ENCODE data around the gene WWOX.

Gene WWOX

DNA sequence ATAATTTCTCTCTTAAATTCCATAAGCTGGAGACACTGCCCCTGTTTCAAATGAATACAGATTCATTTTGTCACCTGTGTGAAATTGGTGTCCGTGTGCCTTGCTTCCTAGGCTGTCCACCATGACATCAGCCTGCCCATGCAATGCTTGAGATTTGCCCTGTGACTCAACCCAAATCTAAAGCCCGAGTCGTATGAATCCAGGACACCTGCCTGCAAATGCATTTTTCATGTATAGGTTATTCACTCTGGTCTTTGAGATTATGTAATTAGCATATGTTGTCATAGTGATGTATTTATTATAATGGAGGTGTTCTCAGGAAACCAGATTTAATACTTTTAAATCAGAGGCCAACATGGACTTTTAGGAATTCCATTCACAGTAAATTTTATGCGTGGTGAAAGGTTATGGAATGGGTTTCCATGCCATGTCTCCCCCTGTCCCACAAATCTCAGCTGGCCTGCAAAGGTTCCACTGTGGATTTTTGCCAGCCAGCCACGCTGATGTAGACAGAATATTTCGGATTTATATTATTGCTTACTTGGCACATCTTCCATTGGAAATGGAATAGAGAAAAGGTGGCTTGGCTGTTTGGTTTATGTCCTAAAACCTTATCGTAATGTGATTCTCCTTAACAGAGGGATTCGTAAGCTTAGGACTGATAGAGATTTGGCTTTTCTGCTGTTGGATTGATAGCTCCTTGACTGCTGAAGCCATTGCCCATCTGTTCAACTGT lies 551.1 kb downstream of the WWOX start:
- no peak for DNase-seq (ENCODE audit: low read depth in 3 of 3)

DNA sequence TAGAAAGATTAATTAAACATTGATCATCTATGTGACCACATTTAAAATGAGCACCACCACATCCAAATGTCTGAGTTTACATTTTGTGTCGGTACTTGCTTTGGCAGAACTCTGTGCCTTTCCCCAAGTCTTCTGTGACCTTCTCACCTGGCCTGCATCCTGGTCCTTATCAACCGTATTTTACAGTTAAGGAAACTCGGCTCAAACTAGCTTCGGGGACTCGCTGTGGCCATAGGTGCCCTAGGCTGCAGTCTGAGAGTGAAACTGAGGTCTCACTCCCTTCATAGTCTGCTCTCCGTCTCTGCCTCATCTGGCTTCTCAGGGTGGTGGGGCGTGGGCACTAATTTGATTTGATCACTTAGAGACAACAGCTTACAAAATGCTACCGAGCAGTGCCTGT lies 555.5 kb downstream of the WWOX start:
- DNase-seq (ENCODE audit: low read depth in 3 of 3), result no peak

DNA sequence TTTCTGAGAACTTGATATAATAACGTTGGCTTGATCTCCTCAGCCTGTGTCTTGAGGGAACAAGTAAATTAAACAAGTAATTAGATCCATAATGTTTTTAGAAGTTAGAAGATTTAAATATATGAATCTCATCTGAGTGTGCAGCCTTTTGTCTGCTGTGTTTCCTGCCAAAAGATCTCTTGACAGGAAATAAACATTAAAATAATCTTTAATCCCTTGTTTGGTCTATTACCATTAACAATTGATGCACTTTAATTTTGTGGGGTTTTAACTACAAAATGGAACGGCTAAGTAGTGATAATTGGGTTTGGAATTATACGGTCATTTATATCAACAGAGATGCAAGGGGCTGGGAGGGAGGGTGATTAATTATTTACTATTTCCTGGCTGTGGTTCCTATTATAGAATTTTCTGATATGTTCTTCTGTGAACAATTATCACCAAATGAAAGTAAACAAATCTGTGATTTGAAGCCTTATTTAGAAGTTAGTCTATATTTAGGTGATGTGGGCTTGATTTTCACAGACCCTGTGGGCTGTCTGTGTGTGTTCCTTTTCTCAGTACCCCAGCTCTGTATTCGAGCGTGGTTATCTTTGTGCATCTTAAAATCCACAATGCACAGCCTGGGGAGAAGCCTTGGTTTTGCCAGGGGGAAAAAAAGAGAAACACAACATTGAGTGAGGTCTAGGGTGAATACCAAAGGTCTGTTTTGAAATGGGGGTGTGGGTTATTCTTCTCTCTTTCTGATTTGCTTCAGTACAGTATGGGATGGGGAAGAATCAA lies 556.1 kb downstream of the WWOX start:
- no peak for DNase-seq (ENCODE audit: low read depth in 3 of 3)

DNA sequence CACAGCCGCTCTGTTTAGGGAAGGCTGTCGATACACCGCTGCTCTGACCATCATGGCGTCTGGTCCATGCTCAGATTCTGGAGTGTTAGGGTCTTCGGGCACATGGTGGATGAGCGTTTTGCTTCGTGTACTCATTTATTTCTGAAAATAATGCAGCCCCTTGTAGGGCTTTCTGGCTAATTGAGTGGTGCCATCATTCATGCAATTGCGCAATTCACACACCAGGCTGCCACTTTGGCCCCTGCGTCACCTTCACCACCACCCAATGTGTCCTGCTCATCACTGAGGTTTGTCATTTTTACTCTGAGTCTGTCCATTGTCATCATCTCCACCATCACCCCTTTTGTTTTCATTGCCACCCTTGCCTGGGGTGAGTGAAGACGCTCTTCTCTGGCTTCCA lies 557.4 kb downstream of the WWOX start:
- no peak for DNase-seq (ENCODE audit: low read depth in 3 of 3)

DNA sequence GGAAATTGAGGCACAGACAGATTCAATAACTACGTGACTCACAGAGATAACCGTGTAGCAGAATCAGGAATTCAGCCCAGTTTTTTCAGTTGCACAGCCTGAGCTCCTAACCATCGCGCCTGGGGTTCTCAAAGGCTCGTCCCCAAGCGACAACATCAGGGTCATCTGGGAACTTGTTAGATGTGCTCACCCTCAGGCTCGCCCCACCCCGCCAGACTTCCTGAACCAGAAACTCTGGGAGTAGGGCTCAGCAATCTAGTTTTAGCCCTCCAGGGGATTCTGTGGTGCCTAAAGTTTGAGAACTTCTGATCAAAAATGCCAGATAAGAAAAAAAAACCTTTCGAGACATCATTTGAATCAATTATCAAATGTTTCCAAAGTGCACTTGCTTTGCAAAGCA lies 559.8 kb downstream of the WWOX start:
- DNase-seq (ENCODE audit: low read depth in 3 of 3), result no peak

DNA sequence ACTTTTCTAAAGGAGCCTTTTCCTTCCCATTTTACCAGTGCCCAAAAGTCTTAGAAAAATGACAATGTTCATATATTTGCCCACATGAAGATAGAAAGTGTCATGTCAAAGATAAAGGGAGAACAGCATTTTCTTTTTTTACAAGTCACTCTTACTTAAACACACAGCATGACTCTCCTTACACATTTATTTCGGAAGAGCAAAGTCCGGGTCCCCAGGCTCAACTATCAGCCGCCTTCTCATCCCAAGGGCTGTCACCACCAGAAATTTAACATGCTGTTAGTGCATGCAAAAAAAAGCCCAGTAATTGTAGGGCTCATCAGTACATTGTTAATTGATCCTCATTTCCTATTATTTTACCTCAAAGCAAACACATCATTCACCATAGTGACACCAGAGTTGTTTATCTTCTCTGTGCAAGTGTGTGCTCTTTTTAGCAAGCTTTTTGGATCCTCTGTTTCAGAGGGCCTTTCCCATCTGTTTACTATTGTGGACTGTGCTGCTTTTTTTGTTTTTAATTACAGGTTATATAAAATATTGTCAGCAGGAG lies 560.3 kb downstream of the WWOX start:
- no peak for DNase-seq (ENCODE audit: low read depth in 3 of 3)

DNA sequence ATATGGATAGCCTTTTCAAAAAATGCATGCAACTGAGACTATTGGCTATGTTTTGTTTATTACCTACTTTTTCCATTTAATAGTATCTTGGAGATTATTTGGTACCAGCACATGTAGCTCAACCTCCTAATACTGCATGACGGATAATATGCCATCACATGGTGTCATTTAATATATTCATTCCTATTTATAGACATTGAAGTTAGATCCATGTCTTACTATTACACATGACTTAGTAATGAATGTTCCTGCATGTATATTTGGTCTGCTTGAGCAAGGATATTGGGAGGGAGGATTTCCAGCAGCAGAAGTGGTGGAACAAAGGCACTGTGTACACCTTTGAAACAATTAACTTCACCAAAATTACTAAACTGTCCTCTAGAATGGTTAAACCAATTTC lies 561.3 kb downstream of the WWOX start:
- DNase-seq (ENCODE audit: low read depth in 3 of 3), result no peak

DNA sequence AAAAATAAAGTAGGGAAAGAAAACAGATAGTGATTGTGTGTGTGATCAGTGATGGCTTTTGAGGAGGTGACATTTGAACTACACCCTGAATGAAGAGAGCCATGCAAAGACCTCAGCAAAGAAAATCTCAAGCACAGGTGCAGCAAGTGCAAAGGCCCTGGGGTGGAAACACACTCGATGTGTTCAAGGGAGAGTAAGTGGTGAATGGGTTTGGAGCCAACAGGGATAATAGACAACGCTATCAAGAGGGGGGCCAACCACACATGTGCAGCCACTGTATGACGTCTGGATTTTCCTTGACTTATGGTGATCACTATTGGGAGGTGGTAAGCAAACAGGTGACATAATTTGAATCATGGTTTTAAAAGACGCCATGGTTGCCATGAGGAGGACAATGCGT lies 564.2 kb downstream of the WWOX start:
- no peak for DNase-seq (ENCODE audit: low read depth in 3 of 3)

DNA sequence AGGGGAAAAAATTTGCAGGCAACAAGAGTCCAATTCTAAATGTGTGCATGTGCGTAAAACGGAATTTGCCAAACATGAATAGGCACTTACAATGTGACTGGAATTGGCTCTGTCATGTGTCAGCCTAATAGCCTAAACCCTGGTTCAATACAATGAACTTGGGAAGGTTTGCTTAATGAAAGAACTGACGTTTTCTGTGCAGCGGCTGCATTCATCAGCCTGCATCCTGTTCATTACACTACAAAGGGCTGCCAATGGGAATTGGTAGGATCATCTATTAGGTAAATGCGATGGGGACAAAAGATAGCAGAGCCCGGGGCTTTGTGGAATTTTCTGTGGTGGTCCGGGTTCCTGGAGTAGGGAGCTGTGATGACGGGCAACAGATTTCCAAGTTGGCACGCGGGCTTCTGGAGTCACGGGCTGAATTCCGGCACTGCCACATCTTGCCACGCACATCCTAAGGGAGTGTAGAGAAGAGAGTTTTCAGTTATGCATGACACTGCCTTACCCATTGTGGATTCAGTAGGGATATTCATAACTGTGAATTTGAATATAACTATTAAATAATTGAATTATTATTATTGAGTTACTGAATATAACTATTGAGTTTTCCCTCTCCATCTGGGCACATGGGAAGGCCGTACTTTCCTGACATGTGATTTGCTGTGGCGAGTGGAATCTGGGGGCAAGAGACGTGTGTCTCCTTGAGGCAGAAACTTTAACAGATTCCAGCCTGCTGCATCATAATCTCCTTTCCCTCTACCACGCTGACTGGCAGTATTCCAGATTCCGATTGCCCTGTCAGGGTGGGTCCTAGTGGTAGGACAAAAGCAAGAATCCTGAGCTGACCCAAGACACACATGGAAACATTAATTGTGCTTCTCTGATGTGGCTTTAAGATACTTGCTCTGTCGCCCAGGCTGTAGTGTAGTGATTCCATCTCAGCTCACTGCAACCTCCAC lies 565.6 kb downstream of the WWOX start:
- DNase-seq (ENCODE audit: low read depth in 3 of 3), result no peak

DNA sequence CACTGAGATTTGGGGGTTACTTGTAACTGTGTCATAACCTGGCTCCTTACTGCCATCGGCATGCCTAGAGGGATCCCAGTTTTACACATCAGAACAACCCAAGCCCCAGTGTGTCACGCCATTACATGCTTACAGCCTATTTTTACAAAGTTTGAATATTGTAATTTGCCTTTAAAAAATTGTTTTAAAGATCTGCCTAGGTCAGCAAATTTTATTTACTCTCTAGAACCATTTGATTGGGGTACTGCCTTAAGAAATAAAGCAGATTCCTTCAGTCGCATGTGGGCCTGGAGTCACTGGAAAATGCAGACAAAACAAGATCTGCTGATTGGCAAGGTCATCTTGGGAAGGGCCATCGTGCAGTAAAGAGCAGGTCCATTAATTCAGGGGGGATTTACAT lies 566.9 kb downstream of the WWOX start:
- DNase-seq (ENCODE audit: low read depth in 3 of 3), result no peak

DNA sequence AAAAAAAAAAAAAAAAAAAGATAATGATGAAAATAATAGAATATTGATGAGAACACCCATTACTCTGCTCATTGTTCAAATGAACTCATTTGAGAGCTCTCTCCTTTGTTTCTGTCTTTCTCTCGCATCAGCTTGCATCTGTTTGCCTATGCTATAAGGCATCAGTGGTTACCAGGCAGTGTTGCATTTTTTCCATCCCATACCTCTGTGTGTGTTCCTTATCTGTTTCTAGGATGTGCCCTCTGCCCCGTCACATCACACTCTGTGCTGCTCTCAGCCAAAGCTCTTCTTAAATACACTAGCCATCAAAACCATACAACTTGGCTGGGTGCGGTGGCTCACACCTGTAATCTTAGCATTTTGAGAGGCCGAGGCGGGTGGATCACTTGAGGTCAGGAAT lies 568.2 kb downstream of the WWOX start:
- no peak for DNase-seq (ENCODE audit: low read depth in 3 of 3)

DNA sequence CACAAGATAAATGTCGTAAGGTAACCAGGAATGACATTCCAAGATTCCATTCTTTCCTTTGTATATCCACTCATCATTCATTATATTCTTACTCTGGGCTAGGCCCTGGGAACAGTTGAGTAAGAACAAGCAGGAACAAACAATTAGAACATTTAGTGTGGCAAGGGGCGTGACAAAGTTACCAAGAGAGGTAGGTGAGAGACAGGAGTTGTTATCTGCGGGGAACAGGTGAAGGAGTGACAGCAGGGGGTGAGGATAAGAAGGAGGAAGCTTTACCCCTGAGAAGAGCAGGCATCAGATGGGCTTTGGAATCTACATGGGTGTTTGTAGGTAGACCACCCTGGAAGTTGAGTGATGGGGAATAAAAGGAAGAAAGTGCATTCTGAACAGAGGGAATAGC lies 568.9 kb downstream of the WWOX start:
- no peak for DNase-seq (ENCODE audit: low read depth in 3 of 3)

DNA sequence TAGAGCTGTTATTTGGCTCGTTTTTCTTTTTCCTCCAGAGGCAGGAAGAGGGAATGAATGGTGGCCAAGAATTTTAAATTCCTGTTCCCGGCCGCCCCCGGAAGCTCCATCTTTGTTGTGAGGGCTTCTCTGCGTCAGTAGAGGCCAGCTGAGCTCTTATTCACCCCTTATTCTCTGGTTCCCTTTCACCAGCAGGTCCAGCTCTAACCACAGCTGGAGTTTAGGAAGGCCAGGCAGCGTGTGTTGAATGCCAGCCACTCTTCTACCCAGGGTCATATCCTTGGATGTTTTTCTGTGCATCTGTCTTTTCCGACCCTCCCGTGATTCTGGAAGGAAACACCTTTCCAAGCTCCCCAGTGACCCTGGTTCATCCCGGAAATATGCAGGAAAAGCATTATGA lies 570.5 kb downstream of the WWOX start:
- DNase-seq (ENCODE audit: low read depth in 3 of 3), result no peak

DNA sequence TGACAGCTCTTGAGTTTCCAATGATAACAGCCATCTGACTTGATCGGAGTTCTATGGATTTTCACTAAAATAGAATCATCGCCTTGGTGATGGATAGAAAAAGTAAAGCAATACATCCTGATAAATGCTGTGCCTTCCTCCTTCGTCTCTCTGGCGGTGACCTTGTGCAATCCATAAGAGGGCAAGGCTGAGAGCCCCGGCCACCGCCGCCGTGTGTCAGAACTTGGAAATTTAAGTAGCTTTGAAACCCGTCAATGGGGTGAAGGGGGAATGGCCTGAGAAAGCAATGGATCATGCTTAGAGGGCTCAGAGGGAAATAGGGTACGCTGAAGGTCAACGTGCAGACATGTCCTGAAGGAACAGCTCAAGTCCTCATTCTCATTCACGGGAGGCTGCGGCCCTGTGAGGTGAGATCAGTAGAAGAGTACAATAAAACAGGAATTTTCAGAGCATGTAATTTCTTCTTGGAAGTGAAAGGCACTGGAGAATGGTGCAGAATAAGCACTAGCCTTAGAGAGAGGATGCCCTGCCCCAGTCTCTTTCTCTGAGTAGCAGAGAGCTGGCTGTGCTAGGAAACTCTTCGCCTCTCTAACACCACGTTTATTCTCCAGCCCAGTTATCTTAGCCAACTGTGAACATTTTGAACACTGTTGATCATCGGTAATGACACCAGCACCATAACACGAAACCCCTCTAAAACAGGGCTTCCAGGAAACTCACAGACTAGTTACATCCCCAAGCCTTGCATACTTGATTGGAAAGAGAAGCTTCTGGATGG lies 573.5 kb downstream of the WWOX start:
- no peak for DNase-seq (ENCODE audit: low read depth in 3 of 3)

DNA sequence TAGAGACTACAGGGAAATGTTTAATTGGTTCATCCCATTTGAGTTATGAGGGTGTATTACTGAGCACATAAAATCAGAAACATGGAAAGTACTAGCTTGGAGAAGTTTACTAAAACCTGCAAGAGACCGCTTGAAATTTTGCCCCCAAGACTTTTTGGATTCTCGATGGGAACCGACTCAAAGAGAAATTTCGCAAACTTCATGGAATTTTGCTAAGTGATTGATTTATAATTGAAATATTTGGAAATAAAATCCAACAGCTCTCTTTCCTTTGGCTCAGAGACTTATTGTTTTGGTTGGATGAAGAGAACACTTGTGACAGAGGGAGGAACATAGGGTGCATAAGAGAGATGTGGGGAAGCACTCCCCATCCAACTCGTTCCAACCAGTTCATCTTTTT lies 574.4 kb downstream of the WWOX start:
- DNase-seq (ENCODE audit: low read depth in 3 of 3), result no peak

DNA sequence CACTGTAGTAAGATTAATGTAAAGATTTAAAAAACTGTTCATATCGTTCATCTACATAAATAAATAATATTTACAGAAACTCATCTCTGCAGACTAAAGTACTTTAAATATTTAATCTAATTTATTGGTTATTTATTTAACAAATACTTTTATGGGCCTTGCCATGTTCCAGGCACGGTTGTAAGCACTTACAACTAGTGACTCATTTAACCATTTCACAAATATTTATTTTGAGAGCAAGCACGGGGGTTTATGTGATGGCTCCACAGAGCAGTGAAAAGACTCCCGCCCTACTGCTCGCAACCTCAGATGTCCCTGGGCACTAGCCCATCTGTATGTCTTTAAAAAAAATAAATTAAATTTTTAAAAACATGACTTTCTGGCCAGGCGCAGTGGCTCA lies 575.9 kb downstream of the WWOX start:
- no peak for DNase-seq (ENCODE audit: low read depth in 3 of 3)

DNA sequence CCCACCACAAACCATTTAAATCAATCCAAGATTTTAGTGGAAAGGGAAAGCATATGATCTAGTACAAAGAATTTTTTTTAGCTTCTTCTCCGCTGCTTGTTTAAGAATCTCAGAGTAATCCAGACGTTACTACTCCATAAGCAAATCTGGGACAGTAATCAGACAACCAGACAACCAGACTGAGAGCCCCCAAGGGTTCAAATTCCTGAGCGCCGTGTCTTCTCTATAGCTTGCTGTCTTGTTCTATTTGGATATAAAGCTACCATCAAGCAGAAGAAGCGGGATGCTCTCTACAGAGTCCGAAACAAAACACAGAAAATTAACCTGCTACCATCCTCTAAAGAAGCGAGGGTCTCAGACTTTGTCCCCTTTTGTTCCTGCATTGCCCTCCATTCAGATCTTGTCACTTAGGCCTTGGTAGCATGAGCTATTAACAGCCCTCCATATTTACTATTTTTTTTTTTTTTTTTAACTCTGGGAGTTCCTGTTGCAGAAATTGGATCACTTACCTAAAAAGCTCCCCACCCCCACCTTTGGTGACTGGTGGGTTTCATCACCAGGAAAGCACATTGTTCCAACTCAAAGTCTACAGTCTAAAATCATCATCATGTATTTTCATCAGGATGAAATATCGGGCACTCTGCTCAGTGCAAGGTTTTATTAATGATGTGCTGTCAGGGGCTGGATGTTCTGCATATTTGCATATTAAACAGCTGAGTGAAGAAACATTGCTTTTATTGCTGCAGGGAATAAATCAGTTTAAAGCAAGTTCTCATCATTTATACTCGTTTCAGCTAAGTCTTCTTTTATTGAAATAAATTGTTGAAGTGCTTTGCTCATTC lies 576.7 kb downstream of the WWOX start:
- DNase-seq (ENCODE audit: low read depth in 3 of 3), result no peak

DNA sequence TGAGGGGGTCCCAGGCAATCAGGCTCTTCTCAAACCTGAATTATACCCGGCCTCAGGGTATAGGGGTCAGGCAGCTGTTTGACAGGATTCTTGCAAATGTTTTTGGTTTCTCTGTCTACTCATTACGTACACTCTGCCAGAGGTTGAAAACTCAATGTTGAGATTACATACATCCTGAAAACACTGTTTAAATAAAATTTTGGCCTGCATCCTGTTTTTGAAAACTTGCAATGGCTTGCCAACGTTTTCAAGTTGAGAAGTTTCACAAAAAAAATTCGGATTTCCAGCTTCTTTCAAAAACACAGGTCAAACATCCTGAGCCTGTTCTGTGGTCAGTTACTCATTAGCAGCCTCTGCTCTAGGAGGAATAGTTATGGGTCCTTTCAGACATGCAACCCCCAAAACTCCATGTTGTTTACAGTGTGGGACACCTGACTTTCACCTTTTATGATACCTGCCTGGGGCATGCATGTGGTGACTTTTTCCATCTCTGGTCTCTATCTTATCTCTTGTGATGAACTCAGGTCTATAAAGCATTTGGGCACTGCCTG lies 577.8 kb downstream of the WWOX start:
- DNase-seq (ENCODE audit: low read depth in 3 of 3), result no peak

DNA sequence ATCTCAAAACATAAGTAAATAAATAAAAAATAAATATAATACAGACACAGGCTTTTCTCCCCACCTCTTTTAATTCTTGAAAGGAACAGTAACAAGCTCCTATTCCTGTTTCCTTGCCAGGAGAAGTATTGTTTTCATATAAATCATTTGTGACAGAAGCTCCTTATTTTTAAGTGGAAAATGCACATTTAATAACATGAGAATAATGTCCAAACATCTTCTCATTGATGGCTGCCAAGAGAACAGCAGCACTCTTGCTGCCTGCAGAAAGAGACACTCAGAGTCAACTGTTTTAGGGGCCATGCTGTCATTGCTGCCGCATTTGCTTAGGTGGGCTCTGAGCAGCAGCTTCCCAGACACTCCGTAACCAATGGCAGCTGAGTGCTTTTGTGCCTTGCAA lies 580.1 kb downstream of the WWOX start:
- no peak for DNase-seq (ENCODE audit: low read depth in 3 of 3)

DNA sequence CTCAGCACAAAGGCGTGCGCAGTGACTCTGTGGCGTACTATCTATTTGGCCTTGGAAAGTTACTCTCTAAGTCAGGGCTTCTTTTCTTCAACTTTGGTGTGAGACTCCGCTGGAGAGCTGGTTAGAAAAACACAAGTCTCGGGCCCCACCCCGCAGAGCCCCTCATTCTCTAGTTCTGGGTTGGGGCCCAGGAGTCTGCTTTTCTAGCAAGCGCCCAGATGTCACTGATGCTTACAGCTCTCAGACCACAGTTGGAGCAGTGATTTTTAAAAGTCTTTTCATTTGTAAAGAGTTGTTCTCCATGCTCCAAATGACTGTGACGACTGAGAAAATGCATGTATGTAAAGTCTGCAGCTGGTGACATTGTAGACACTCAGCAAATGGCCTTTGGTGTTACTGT lies 582.3 kb downstream of the WWOX start:
- DNase-seq (ENCODE audit: low read depth in 3 of 3), result no peak
